ENCODE results near the gene SLC16A3.

DNA sequence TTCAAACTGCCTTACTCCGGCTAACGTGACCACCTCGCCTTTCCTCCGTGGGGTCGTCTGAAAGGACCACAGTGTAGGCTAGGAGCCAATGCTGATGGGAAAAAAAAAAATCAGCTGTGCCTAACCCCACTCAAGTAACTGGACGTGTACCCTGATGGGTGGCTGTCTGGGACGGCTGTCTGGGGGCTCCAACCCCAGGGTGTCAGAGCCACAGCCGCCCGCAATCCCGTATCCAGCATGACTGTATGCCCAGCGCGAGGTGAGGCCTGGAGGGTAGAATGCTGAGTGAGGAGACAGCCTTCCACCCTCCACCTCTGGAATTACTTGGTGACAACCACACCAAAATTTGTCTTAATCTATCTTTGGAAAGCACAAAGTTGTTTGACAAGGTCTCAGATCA lies 41.8 kb downstream of the SLC16A3 start:
- TF ChIP-seq, protein P1, sequence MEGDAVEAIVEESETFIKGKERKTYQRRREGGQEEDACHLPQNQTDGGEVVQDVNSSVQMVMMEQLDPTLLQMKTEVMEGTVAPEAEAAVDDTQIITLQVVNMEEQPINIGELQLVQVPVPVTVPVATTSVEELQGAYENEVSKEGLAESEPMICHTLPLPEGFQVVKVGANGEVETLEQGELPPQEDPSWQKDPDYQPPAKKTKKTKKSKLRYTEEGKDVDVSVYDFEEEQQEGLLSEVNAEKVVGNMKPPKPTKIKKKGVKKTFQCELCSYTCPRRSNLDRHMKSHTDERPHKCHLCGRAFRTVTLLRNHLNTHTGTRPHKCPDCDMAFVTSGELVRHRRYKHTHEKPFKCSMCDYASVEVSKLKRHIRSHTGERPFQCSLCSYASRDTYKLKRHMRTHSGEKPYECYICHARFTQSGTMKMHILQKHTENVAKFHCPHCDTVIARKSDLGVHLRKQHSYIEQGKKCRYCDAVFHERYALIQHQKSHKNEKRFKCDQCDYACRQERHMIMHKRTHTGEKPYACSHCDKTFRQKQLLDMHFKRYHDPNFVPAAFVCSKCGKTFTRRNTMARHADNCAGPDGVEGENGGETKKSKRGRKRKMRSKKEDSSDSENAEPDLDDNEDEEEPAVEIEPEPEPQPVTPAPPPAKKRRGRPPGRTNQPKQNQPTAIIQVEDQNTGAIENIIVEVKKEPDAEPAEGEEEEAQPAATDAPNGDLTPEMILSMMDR (IDR thresholded peaks at IDR 0.05; ENCODE audit: extremely low read depth in 1 of 2, insufficient read depth in 1 of 2, low read depth in 1 of 2, low read length in 2 of 2) = no peak
- TF ChIP-seq POLR2A (IDR thresholded peaks at IDR 0.05; ENCODE audit: low read depth, low read length) = no peak
- no peak for TF ChIP-seq POLR2AphosphoS5 (IDR thresholded peaks at IDR 0.05; ENCODE audit: insufficient read depth, low read depth, low read length)
- TF ChIP-seq EZH2 (IDR thresholded peaks at IDR 0.05; ENCODE audit: borderline replicate concordance, low read depth, low read length, severe bottlenecking) = no peak
- no peak for TF ChIP-seq MAX (IDR thresholded peaks at IDR 0.05; ENCODE audit: insufficient read depth, insufficient read length)
- TF ChIP-seq JUN (IDR thresholded peaks at IDR 0.05; ENCODE audit: borderline replicate concordance, insufficient read depth, insufficient read length, low read depth) = no peak
- TF ChIP-seq MYC (IDR thresholded peaks at IDR 0.05; ENCODE audit: low read depth, low read length) = no peak
